GM18511 (cell line): ENCODE data around the gene SKIC8.

Experiments used
- ATAC-seq: cut with Tn5 transposase; IDR thresholded peaks from one replicate; pipeline ENCODE4 v1.9.1; 2021; ENCODE audit warnings: mild to moderate bottlenecking, moderate library complexity; ENCODE audit not compliant: unreplicated experiment

The SKIC8 gene

DNA sequence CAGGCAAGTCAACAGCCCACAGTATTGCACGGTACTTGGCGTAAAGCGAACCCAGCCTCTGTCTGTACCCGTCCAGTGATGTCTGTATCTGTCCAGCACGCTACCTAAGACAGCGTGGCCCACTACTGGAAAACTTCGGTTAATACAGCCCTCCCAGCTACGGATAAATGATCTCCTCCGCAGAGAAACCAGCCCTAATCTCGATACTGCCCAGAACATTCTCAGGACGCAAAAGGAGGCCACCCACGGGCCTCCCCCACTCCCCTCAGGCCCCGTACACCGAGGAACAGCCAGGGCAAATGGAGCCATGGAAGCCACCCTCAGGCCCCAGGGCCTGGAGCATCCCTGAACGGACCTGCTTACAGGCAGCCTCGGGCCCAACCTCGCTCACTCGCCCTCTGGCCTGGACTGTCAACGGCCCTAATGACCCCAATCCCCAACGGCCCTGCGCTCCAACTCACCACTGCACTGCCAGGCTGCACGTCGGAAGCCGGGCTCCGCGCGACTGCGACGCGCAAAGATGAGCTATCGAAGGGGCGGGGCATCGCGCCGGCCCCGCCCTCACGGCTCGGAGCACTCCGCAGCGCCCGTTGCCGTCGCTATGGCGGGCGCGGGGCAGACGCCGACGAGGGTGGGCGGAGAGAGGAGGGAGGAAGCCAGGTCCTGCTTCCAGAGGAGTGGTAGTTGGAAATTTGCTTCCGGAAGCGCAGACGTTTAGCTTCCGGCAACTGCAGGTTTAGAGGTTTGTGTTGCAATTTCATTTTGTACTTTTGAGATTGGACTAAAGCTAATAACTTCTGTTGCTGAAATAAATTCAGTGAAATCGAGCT is at the start of gene SKIC8:
SKIC8 (minus strand) TSS at position 509 of the 830 bp plus-strand sequence. CDS start 3,923 bp downstream, outside the sequence.
- ATAC-seq = peak; percentile 78

DNA sequence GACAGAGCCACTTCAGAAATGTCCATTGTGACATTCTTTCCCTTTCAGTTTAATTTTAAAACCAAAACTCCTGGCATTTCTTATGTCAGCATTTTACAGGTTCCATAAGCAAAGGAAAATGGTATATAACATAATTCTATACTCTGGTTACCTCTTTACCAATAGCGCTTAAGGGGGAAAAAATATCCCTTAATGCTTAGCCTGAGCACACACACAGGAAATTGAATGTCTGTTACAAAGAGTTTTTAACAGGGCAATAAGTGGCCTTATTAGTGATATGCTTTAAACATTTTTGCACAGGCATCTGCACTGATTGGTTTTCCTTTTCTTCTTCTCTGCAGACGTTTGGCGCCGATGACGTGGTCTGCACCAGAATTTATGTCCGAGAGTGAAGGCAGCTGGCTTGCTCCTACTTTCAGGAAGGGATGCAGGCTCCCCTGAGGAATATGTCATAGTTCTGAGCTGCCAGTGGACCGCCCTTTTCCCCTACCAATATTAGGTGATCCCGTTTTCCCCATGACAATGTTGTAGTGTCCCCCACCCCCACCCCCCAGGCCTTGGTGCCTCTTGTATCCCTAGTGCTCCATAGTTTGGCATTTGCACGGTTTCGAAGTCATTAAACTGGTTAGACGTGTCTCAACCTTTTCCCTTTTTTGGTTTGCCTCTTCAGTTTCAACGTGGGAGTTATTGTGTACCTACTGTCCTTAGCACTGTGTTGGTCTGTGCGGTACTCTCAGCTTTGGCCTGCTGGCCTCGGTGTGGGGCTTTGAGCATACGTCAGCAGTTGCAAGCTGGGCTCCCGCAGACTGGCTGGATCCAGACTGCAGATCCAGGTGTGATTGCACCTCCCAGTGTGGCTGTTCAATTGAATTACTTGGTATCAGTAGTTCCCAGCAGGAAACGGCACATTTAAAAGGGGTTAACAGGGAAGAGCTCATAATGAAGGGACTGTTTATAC is 48.5 kb upstream of the SKIC8 start:
- ATAC-seq = no peak

DNA sequence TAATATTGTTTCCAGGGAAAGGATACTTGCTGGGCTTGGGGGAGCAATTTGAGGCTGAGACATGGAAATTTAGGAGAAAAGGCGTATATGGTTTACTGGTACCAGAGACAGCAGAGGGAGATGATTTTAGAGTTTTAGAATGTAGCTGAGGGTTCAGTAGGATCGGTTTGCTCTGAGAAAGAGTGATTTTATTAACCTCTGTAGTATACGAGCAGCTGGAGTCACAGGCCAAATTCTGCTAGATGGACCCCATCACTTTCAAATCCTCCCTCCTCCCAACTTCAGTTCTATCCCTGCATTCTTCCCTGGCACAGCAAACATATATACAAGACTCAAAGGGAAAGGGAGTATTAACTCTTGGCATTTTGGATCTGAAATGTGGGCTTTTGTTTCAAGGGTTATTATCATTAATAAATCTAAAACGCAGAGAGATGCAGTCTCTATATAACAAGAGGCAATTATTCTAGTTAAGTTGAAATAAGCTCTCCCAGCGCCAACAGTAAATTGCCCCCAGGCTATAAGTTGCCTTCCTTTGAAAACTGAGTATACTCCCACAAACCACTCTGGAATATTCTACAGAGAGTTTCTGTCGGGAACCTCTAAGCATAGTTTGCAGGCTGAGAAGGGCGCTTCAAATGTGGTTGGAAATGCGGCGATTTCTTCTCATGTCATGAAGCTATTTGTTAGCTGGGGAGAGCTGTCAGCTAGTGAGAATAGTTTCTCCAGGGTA is 46.2 kb upstream of the SKIC8 start:
- no peak for ATAC-seq

DNA sequence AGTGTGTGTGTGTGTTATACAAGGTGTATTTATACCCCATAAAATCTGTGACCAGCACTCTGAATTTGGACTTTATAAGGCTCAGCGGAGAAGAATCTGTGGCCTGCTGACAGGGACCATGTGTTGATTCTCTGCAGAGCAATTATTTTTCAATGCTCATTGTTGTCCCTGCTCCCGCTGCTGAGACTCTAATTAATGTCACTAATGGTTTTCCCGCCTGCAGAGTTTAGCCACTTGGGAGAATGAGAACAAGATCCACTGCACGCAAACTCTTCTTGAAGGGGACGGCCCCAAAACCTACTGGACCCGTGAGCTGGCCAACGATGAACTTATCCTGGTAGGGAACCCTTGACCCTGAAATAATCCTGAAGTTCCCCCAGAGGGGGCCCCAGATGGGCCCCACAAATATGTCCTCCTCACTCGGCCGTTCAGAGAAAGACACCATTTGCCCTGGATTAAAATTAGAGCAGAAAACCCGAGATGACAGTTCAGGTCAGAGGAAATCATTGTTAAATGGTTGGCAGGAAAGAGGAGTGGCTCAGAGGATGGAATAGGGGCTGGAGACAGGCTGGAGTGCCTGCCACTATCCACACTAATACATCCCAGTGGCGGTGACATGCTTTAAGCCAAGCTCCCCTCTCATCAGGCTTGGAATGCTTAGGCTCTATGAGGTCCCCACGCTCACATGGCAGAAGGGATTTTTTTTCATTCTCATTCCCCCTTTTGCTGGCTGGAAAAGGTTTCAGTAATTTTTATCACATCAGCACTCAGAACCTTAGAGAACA is 44.1 kb upstream of the SKIC8 start:
- no peak for ATAC-seq

DNA sequence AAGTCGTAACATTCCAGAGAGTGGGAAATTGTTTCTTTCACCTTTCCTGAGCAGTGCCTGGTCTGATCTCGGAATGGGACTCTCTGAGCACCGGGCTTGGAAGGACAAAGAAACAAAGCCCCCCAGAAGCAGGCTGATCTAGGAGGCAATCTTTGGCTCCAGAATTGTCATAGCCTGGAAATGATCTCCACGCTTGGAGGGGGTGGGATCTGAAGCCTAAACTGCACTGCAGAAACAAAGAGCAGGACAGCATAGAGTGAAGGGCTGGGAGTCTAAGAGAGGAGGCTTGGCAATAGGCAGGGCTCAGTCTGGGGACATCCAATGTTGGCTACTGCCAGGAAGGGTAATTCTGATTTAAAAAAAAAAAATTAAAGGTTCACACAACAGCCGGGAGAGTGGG is 42.6 kb upstream of the SKIC8 start:
- ATAC-seq = no peak

DNA sequence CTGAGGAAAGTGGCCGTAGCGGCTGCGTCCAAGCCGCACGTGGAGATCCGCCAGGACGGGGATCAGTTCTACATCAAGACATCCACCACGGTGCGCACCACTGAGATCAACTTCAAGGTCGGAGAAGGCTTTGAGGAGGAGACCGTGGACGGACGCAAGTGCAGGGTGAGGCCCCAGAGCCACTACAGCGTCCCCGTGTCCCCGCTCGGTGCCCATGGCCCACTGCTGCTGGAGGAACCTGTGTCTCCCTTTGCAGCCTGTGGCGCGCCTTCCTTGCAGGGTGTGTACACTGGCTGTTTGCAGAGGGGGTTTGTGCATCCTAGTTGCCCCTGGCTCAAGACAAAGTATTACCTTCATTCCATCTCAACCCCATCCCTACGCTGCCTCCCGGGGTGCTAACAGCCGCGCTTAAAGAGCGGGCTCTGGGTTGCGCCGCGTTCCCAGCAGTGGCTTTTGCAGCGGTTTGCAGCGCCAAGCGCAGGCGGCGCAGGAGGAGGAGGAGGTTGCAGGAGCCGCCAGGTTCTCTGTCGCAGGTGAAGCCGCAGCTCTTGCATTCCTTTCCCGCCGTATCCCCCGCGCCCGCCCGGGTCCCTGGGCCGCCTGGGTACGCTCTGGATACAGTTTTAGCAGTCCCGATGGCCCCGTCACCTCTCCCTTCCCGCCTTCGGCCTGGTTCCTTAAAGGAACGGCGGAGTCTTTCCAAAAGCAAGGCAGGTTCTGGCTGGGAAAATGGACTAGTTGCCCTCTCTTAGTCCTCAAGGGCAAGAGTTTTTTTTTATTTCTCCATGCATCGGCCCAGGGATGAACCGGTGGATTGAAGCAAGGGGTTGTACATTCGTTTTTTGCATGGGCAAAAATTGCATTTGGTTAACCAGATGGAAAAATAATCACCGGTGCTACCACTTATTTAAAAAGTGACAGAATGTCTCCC is 41.9 kb upstream of the SKIC8 start:
- ATAC-seq = no peak

DNA sequence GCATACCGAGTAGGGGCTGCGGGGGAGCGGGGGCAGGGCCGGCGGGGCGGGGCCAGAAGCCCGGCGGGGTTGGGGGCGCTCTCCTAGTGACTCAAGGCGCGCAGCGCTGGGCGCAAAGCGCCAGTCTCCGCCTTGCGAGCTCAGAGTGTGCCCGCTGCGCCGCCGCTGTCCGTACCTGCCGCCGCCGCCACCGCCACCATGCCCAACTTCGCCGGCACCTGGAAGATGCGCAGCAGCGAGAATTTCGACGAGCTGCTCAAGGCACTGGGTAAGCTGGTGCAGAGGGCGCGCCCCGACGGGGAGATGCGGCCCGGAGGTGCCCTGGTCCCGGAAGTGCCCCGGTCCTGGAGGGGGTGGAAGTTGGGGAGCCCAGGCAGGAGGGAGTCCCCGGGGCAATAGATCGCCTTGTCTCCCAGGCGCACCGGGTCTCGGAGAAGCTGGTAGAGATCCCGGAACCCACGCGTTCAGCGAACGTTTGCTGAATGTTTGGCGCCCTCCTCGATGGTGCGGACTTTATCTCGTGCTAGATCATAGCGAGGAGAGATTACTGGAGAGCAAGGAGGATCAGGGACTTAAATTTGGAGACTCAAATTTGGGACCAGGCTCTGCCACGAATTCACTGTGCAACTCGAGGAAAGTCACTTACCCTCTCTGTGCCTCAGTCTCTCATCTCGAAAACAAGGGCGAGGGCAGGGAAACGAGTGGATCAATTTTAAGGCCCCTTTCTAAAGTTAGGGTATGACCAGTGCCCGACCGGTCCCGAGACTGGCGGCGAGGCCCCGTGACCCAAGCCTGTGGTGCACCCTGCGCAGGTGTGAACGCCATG is 41.0 kb upstream of the SKIC8 start, which contains the start of gene CRABP1:
CRABP1 (plus strand) TSS at position 123 of the 826 bp plus-strand sequence; CDS start at position 199, 76 bp downstream.
- no peak for ATAC-seq

DNA sequence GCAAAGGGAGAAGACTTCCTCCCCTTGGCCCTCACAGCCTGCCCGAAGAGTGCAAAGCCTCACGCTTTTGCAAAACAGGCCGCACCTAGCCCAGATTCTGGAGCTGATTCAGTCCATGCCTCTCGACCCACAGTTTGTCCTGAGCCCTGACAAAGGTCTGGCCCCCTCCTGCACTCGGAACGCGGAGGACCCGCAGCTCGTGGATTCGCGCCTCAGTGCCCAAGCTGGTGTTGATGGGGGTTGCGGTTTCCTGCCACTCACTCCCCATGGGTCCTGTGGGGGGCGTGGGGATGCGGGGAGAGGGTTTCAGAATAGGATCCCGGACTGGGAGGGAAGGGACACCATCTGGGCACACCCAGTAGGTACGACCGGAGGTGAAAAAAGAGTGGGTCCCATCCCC is 40.1 kb upstream of the SKIC8 start:
- no peak for ATAC-seq

DNA sequence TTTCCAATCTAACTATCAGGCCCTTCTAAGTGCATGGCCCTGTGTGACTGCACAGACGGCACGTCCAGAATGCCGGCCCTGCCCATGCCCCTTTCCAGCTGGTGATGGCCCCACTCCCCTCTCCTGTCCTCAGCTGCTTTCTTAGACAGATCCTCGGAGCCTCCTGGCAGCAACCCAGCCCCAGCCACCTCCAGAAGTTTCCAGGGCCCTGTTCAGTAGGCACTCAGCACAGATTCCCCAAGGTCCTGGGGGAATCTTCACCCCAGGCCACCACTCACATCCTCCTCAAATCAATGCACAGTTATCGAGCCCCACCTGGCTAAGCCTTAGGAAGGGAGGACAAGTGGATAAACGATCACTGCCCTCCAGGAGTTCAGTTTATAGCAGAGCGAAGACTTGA is 39.4 kb upstream of the SKIC8 start:
- ATAC-seq = no peak

DNA sequence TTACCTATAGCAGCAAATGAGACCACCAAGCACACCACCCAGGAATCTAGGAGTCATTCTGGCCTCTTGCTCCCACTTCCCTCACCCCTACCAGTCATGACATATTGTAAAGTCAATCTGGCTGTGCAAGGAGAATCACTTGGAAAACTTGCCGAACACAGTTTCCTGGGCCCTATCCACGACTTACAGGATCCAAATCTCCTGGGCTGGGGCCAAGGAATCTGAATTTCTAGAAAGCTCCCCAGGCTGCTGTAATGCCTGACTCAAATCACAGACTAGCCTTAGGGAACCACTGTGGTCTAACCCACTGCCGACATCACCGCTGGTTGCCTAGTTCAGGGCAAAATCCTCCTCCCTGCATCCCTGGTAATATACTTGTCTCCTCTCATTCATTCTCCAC is 36.6 kb upstream of the SKIC8 start:
- no peak for ATAC-seq

DNA sequence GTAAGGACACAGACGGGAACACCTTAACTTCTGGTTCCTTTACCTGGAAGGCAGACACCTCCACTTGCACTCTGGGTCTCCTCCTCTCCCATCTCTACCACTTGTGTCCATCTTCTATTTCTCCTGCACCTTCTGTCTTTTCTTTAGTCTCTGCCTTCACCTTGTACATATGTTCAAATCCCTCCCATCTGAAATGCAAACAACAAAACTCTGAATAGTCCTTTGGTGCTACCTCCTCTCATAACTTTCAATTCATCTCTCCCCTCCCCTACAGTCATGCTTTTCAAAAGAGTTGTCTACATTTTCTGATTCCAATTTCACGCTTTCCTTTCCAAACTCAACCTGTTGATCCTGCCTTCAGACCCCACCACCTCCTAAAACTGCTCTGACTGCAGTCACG is 35.4 kb upstream of the SKIC8 start:
- no peak for ATAC-seq

DNA sequence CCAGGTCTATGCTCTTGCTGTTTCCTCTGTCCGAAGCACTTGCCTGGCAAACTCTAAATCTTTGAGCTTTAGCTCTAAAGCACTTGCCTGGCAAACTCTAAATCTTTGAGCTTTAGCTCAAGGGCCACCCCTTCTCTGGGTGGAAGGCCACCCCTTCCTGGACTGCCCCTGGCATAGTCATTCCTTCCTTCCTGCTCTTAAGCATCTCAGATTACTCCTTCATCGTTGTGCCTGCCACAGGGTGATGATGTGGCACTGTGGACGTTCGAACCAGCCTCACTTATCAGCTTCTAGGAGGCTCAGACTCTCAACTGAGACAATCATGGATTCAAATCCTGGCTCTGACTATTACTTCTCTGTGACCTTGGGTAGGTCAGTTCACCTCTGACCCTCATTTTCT is 30.2 kb upstream of the SKIC8 start:
- ATAC-seq = no peak

DNA sequence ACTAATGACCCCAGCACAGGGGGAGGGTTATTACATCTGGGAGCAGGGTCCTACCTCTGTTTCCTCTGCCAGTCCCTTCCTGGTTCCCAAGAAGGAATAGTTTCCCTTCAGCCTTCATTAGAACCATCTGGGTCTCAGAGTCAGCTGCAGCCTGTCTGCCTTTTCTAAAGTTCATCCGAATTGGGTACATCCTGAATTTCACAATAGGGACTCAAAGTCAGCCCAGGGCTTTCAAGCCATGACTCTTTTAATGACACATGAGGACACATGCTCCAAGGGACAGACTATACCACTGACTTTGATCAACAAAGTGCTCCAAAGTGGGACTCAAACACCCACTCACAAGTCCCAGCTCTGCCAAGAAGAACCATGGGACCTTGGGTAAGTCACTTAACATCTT is 28.1 kb upstream of the SKIC8 start:
- no peak for ATAC-seq

DNA sequence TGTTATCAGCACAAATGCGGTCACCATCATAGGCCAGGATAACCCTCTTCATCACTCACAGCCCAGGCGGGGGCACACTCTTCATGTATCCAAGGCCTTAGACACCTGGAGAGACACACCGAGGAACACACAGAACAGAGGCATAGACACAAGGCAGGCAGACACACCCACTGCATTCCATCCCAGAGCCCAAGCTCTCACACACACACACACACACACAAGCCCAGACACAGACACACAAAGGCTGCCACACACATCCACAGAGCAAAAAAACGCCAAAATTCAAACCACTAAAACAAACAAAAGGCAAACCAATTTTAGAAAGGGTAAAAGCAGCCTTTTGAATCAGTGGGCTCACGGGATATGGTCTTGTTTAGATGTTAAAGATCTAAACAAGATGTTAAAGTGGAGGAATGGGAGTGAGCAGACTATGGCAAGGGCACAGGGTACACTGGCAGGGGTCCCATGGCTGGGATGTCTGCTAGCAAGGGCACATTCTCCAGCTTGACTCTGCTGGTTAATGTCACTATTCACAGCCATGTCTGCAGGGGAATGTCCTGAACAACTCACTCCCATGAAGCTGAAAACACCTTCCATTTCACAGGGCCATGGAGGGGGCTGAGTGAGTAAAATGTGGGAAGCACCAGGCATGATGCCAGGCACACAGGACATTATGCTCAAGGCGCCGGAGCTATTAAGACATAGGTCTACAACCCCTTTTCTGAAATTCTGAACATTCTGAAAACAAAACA is 25.9 kb upstream of the SKIC8 start:
- ATAC-seq = no peak

DNA sequence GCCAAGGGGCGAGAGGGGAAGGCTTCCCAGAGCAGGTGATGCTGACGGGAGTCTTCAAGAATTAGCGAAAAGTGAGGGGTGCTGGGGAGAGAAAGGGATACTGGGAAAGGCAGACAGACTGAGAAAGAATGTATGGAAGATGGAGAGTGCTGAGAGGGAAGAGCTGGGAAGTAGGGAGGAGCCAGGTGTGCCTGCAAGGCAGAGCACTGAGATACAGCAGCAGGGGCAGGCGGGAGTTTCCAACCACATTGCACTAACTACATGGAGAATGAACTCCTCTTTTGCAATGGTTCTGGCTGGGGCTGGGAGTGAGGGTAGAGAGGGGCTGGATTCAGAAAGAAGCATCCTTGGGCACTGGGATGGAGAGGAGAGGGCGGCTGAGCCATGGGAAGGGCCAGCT is 24.7 kb upstream of the SKIC8 start:
- no peak for ATAC-seq

DNA sequence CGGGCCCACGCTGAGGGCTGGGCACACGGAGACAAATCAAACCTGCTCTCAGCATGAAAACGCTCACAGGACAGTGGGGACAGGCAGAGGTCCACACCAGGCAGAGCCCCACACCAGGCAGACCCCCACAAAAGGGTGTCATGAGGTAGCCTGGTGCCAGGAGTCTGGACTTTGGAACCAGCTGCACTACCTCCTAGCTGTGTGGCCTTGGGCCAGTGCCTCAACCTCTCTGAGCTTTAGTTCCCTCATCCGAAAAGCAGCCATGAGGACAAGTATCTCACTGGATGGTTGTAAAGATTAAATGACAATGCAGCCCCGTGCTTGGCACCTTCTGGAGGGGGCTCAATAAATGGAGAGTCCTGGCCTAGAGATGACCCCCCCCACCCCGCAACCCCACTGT is 24.3 kb upstream of the SKIC8 start:
- no peak for ATAC-seq

DNA sequence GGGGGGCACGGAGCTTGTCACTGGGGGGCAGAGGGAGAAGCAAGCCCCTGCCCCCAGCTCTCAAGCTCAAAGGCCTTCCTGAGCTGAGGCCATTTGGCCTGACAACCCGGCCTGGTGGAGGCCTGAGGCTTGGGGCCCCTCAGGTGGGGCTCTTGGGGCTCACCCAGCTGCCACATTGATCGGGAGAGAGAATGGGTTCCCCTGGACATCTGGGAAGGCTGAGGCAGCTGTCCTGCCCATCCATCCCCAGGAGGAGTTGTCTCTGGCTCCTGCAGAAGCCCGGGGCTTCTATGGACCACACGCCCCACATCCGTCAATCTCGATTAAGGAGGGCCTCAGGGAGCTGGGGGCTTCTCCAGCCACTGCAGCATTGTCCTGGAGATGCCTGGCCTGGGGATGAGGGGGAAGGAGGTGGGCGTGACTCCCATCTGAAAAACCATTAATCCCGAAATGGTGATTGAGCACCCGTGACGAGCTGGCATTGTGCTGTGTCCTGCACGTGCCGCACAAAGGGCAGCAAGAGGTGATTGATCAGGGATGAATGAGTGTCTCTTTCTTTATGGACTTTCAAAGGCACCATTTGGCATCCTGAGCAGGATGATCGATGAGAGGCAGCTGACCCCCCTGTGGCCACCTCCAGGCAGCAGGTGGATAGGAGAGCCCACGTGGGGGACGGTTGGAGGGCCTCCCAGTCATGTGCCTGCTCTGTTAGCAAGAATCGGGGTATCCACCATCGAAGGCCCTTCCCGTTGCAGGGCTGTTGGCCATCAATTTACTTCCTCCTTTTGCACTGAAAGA is 23.5 kb upstream of the SKIC8 start:
- ATAC-seq = no peak
